ENCODE results near the gene SLC4A9. TPM values are rescaled to one million over a fixed set of nuclear protein-coding genes. Genes with fewer than 3 reads are reported as not detected.

Gene SLC4A9
- total RNA-seq, 2 donors from 2014 or later = 0.79 to 1.4 TPM

DNA sequence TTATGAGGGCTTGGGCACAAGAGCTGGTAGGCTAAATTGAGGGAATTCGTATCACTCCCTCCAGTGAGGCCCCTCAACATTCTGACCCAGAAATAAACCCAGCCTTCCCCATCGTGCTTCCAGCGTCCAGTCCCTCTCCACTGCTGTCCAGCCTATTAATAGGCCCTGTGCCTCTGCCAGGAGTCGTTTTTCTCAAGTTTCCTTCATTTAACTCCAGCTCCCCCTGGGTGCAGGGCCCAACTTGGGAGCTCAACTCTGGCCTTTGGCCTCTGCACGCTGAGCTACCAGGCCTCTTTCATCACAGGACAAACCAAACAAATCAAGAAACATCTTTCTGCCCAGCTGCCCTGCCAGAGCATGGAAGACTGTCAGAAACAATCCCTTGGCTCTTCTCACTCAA is 23.6 kb upstream of the SLC4A9 start:
- Mint-ChIP-seq H3K27me3 (ENCODE audit: insufficient read depth) (no peaks in the 10 kb centered on the region), H3K27ac (no peak overlapping the region), H3K4me3 (no peak overlapping the region), H3K4me1 (peaks cover 4% of the 10 kb centered on the region), H3K9me3 (no peaks in the 10 kb centered on the region), H3K36me3 (ENCODE audit: low read depth) (peaks cover 5% of the 10 kb centered on the region)
- Histone ChIP-seq H3K27ac (ENCODE audit: low read depth, low read length) (no peak overlapping the region), H3K4me3 (ENCODE audit: low read length) (no peak overlapping the region), H3K9ac (ENCODE audit: extremely low read depth, low read length, poor library complexity, severe bottlenecking) (no peak overlapping the region), H3K9me3 (ENCODE audit: control insufficient read depth, low read length) (no peaks in the 10 kb centered on the region), H3K36me3 (ENCODE audit: control insufficient read depth, insufficient read depth, low read length) (no peaks in the 10 kb centered on the region), H3K4me1 (ENCODE audit: control insufficient read depth, insufficient read depth, low read length) (no peaks in the 10 kb centered on the region), H3K27me3 (ENCODE audit: control insufficient read depth, insufficient read depth, low read length, poor library complexity, severe bottlenecking) (no peaks in the 10 kb centered on the region)
- TF ChIP-seq, protein P1, sequence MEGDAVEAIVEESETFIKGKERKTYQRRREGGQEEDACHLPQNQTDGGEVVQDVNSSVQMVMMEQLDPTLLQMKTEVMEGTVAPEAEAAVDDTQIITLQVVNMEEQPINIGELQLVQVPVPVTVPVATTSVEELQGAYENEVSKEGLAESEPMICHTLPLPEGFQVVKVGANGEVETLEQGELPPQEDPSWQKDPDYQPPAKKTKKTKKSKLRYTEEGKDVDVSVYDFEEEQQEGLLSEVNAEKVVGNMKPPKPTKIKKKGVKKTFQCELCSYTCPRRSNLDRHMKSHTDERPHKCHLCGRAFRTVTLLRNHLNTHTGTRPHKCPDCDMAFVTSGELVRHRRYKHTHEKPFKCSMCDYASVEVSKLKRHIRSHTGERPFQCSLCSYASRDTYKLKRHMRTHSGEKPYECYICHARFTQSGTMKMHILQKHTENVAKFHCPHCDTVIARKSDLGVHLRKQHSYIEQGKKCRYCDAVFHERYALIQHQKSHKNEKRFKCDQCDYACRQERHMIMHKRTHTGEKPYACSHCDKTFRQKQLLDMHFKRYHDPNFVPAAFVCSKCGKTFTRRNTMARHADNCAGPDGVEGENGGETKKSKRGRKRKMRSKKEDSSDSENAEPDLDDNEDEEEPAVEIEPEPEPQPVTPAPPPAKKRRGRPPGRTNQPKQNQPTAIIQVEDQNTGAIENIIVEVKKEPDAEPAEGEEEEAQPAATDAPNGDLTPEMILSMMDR (conservative IDR thresholded peaks at IDR 0.05) = no peak
- no peak for DNase-seq
- WGBS, 2 experiments (ENCODE audit: insufficient coverage in 1 of 2, insufficient read length in 1 of 2) = 79 to 92% methylated on average over 4 to 5 of the region's 5 CpGs

DNA sequence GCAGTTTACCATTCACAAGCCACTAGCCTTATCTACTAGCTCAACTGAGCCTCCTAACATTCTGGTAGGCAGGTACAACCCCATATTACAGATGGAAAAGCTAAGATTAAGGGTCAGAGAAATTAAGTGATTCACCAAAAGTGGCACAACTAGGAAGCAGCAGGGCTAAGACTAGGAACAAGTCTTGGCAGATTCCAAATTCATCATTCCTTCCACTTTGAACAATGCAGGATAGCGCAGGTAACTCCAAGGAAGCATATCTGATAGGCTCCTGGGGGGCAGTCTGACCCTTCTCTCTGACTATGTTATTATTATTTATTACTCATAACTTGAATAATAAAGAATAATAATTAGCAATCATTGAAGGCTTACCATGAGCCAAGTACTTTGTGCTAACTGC is 22.1 kb upstream of the SLC4A9 start:
- H3K4me1 ChIP-seq (ENCODE audit: control insufficient read depth, insufficient read depth, low read length) = no peaks in the 10 kb centered on the region
- no peaks in the 10 kb centered on the region for H3K9me3 Mint-ChIP-seq

DNA sequence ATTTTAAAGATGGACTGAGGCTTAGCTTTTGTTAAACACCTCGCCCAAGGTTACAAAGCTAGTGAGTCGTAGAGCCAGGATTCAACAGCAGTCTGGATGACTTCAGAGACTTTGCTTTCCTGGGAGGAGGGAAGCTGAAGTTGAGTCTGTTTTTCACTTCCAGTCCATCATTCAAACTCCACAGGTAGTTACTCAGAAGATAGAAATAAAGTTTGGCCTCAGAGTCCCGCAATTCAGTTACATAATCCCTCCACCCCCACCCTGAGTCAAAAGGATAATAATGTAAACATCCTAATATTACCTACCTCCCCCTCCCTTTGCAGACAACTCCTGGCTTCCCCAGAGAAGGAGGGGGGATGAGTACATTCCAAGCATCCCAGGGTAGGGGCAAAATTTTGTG is 21.7 kb upstream of the SLC4A9 start:
- TF ChIP-seq, protein P1 (conservative IDR thresholded peaks at IDR 0.05) = no peak
- no peak overlapping the region for H3K9ac ChIP-seq (ENCODE audit: extremely low read depth, low read length, poor library complexity, severe bottlenecking)
- H3K36me3 Mint-ChIP-seq (ENCODE audit: low read depth) = peaks cover 5% of the 10 kb centered on the region
- H3K9me3 Mint-ChIP-seq = no peaks in the 10 kb centered on the region
- no peaks in the 10 kb centered on the region for H3K4me1 ChIP-seq (ENCODE audit: control insufficient read depth, insufficient read depth, low read length)
- H3K4me3 Mint-ChIP-seq = no peak overlapping the region
- 60 to 88% methylated on average over 1 to 3 of the region's 3 CpGs for WGBS, 2 experiments (ENCODE audit: insufficient coverage in 1 of 2, insufficient read length in 1 of 2)
- peaks cover 3% of the 10 kb centered on the region for H3K36me3 ChIP-seq (ENCODE audit: control insufficient read depth, insufficient read depth, low read length)
- no peak overlapping the region for H3K27ac Mint-ChIP-seq
- no peaks in the 10 kb centered on the region for H3K27me3 Mint-ChIP-seq (ENCODE audit: insufficient read depth)
- no peak overlapping the region for H3K27ac ChIP-seq (ENCODE audit: low read depth, low read length)
- H3K4me3 ChIP-seq (ENCODE audit: low read length) = no peak overlapping the region
- DNase-seq = no peak
- H3K27me3 ChIP-seq (ENCODE audit: control insufficient read depth, insufficient read depth, low read length, poor library complexity, severe bottlenecking) = no peaks in the 10 kb centered on the region
- no peaks in the 10 kb centered on the region for H3K9me3 ChIP-seq (ENCODE audit: control insufficient read depth, low read length)
- no peaks in the 10 kb centered on the region for H3K4me1 Mint-ChIP-seq

More for the DNA sequence above, 22.1 kb upstream of the SLC4A9 start:
- Histone ChIP-seq H3K27ac (ENCODE audit: low read depth, low read length) (no peak overlapping the region), H3K36me3 (ENCODE audit: control insufficient read depth, insufficient read depth, low read length) (peaks cover 3% of the 10 kb centered on the region), H3K27me3 (ENCODE audit: control insufficient read depth, insufficient read depth, low read length, poor library complexity, severe bottlenecking) (no peaks in the 10 kb centered on the region), H3K4me3 (ENCODE audit: low read length) (no peak overlapping the region), H3K9me3 (ENCODE audit: control insufficient read depth, low read length) (no peaks in the 10 kb centered on the region), H3K9ac (ENCODE audit: extremely low read depth, low read length, poor library complexity, severe bottlenecking) (no peak overlapping the region)
- DNase-seq = no peak
- H3K4me3 Mint-ChIP-seq = no peak overlapping the region
- H3K4me1 Mint-ChIP-seq = no peaks in the 10 kb centered on the region
- 82 to 100% methylated on average over 1 of the region's 1 CpG for WGBS, 2 experiments (ENCODE audit: insufficient coverage in 1 of 2, insufficient read length in 1 of 2)
- no peaks in the 10 kb centered on the region for H3K27me3 Mint-ChIP-seq (ENCODE audit: insufficient read depth)
- TF ChIP-seq, protein P1 (conservative IDR thresholded peaks at IDR 0.05) = no peak
- H3K27ac Mint-ChIP-seq = no peak overlapping the region
- peaks cover 5% of the 10 kb centered on the region for H3K36me3 Mint-ChIP-seq (ENCODE audit: low read depth)
